Effector memory CD8-positive, alpha-beta T cell (primary cell): ENCODE results near the gene NR2F1-AS1.

Experiments used
- ATAC-seq: fragments of 150-1000 bp; cut with Tn5 transposase; replicated peaks from 2 replicates; pipeline ENCODE4 v1.10.0; 2021; ENCODE audit warnings: mild to moderate bottlenecking, moderate library complexity
- DNase-seq, 3 experiments: peaks; one replicate each; pipeline ENCODE4 v3.0.0; 2021
- H3K27ac Mint-ChIP-seq, 2 donors: one replicate each; pipeline ENCODE4 v1.8.0; 2022; ENCODE audit warnings: mild to moderate bottlenecking in 2 of 2, mixed read lengths in 2 of 2, moderate library complexity in 2 of 2
- H3K27me3 Mint-ChIP-seq, 2 donors: one replicate each; pipeline ENCODE4 v1.8.0; 2022; ENCODE audit warnings: mixed read lengths in 2 of 2
- H3K36me3 Mint-ChIP-seq: one replicate; pipeline ENCODE4 v1.8.0; 2022; ENCODE audit warnings: mild to moderate bottlenecking, moderate library complexity, mixed read lengths; ENCODE audit not compliant: insufficient read depth
- H3K4me1 Mint-ChIP-seq, 2 donors: one replicate each; pipeline ENCODE4 v1.8.0; 2022; ENCODE audit warnings: low read depth in 2 of 2, mixed read lengths in 2 of 2
- H3K4me3 Mint-ChIP-seq, 2 donors: one replicate each; pipeline ENCODE4 v1.8.0; 2022; ENCODE audit warnings: mild to moderate bottlenecking in 2 of 2, mixed read lengths in 2 of 2, moderate library complexity in 2 of 2
- H3K9me3 Mint-ChIP-seq, 2 donors: one replicate each; pipeline ENCODE4 v1.8.0; 2022; ENCODE audit warnings: mixed read lengths in 2 of 2

The NR2F1-AS1 gene

GRCh38 chr5:93599399-93600120 lies 18.5 kb upstream of the NR2F1-AS1 start:
- Mint-ChIP-seq H3K4me1 (peaks cover 11 to 14% of the 10 kb centered on the region in 2 donors), H3K9me3 (no peaks in the 10 kb centered on the region), H3K36me3 (peaks cover 13% of the 10 kb centered on the region), H3K27ac (no peak overlapping the region), H3K27me3 (peaks cover 0 to 27% of the 10 kb centered on the region in 2 donors), H3K4me3 (no peak overlapping the region)
- ATAC-seq (no peak), DNase-seq (no peak)

- Mint-ChIP-seq H3K4me1 (peaks cover 11 to 15% of the 10 kb centered on the region in 2 donors), H3K27ac (no peak overlapping the region), H3K9me3 (no peaks in the 10 kb centered on the region), H3K4me3 (no peak overlapping the region), H3K27me3 (peaks cover 0 to 30% of the 10 kb centered on the region in 2 donors), H3K36me3 (peaks cover 17% of the 10 kb centered on the region)
- no peak for ATAC-seq
- no peak for DNase-seq
These were observed 18.0 kb upstream of the NR2F1-AS1 start for GRCh38 chr5:93599001-93599379.

GRCh38 chr5:93598091-93599000 lies 17.3 kb upstream of the NR2F1-AS1 start:
- H3K27ac Mint-ChIP-seq = no peak overlapping the region

GRCh38 chr5:93596676-93597490 lies 15.9 kb upstream of the NR2F1-AS1 start:
- H3K9me3 Mint-ChIP-seq = no peaks in the 10 kb centered on the region
- H3K27ac Mint-ChIP-seq = no peak overlapping the region
- H3K36me3 Mint-ChIP-seq = peaks cover 13% of the 10 kb centered on the region
- ATAC-seq = peak; percentile 36
- no peak overlapping the region for H3K4me3 Mint-ChIP-seq
- H3K27me3 Mint-ChIP-seq = peaks cover 0 to 44% of the 10 kb centered on the region in 2 donors
- peaks cover 7 to 14% of the 10 kb centered on the region in 2 donors for H3K4me1 Mint-ChIP-seq
- DNase-seq = no peak

More at GRCh38 chr5:93598091-93599000, 17.3 kb upstream of the NR2F1-AS1 start:
- peaks cover 17% of the 10 kb centered on the region for H3K36me3 Mint-ChIP-seq
- peaks cover 0 to 37% of the 10 kb centered on the region in 2 donors for H3K27me3 Mint-ChIP-seq
- DNase-seq = no peak
- no peaks in the 10 kb centered on the region for H3K9me3 Mint-ChIP-seq
- ATAC-seq = no peak
- no peak overlapping the region for H3K4me3 Mint-ChIP-seq
- H3K4me1 Mint-ChIP-seq = peaks cover 7 to 15% of the 10 kb centered on the region in 2 donors

- DNase-seq (no peak), ATAC-seq (no peak)
- Mint-ChIP-seq H3K27me3 (peaks cover 0 to 44% of the 10 kb centered on the region in 2 donors), H3K36me3 (peaks cover 13% of the 10 kb centered on the region), H3K9me3 (no peaks in the 10 kb centered on the region), H3K27ac (no peak overlapping the region), H3K4me1 (peaks cover 7 to 11% of the 10 kb centered on the region in 2 donors), H3K4me3 (peak overlapping the region in 1 of 2 donors; percentile 21)
These were observed 15.3 kb upstream of the NR2F1-AS1 start for GRCh38 chr5:93596310-93596675.

GRCh38 chr5:93595420-93596147 lies 14.6 kb upstream of the NR2F1-AS1 start:
- peaks cover 7 to 11% of the 10 kb centered on the region in 2 donors for H3K4me1 Mint-ChIP-seq
- peaks cover 13% of the 10 kb centered on the region for H3K36me3 Mint-ChIP-seq
- peaks cover 0 to 44% of the 10 kb centered on the region in 2 donors for H3K27me3 Mint-ChIP-seq
- no peak for ATAC-seq
- DNase-seq = no peak
- H3K9me3 Mint-ChIP-seq = no peaks in the 10 kb centered on the region
- no peak overlapping the region for H3K27ac Mint-ChIP-seq
- H3K4me3 Mint-ChIP-seq = peak overlapping the region in 1 of 2 donors; percentile 21

- peaks cover 7 to 11% of the 10 kb centered on the region in 2 donors for H3K4me1 Mint-ChIP-seq
- no peak for ATAC-seq
- no peak overlapping the region for H3K4me3 Mint-ChIP-seq
- peaks cover 0 to 49% of the 10 kb centered on the region in 2 donors for H3K27me3 Mint-ChIP-seq
- no peaks in the 10 kb centered on the region for H3K9me3 Mint-ChIP-seq
- DNase-seq = no peak
- H3K27ac Mint-ChIP-seq = no peak overlapping the region
- peaks cover 13% of the 10 kb centered on the region for H3K36me3 Mint-ChIP-seq
These were observed 13.8 kb upstream of the NR2F1-AS1 start for GRCh38 chr5:93594591-93595419.

GRCh38 chr5:93593476-93594131 lies 12.6 kb upstream of the NR2F1-AS1 start:
- ATAC-seq (no peak), DNase-seq (no peak)
- Mint-ChIP-seq H3K36me3 (peaks cover 17% of the 10 kb centered on the region), H3K9me3 (peaks cover 0 to 1% of the 10 kb centered on the region in 2 donors), H3K27ac (no peak overlapping the region), H3K27me3 (peaks cover 0 to 61% of the 10 kb centered on the region in 2 donors), H3K4me1 (peaks cover 9 to 11% of the 10 kb centered on the region in 2 donors), H3K4me3 (no peak overlapping the region)

GRCh38 chr5:93592883-93593282 lies 11.9 kb upstream of the NR2F1-AS1 start:
- Mint-ChIP-seq H3K27me3 (peaks cover 0 to 68% of the 10 kb centered on the region in 2 donors), H3K27ac (no peak overlapping the region)
- no peak for DNase-seq

GRCh38 chr5:93591323-93591945 lies 10.4 kb upstream of the NR2F1-AS1 start:
- H3K4me3 Mint-ChIP-seq = no peak overlapping the region

More at GRCh38 chr5:93592883-93593282, 11.9 kb upstream of the NR2F1-AS1 start:
- ATAC-seq = no peak
- H3K4me3 Mint-ChIP-seq = no peak overlapping the region
- H3K9me3 Mint-ChIP-seq = peaks cover 0 to 2% of the 10 kb centered on the region in 2 donors
- H3K4me1 Mint-ChIP-seq = peaks cover 10 to 15% of the 10 kb centered on the region in 2 donors
- peaks cover 22% of the 10 kb centered on the region for H3K36me3 Mint-ChIP-seq

GRCh38 chr5:93590493-93590892 lies 9.5 kb upstream of the NR2F1-AS1 start:
- H3K9me3 Mint-ChIP-seq = peaks cover 0 to 2% of the 10 kb centered on the region in 2 donors
- DNase-seq = no peak
- peaks cover 10 to 73% of the 10 kb centered on the region in 2 donors for H3K27me3 Mint-ChIP-seq
- H3K4me3 Mint-ChIP-seq = no peak overlapping the region
- ATAC-seq = no peak
- peaks cover 28% of the 10 kb centered on the region for H3K36me3 Mint-ChIP-seq
- H3K4me1 Mint-ChIP-seq = peaks cover 11 to 14% of the 10 kb centered on the region in 2 donors
- no peak overlapping the region for H3K27ac Mint-ChIP-seq

More at GRCh38 chr5:93591323-93591945, 10.4 kb upstream of the NR2F1-AS1 start:
- Mint-ChIP-seq H3K27ac (no peak overlapping the region), H3K36me3 (peaks cover 30% of the 10 kb centered on the region), H3K27me3 (peaks cover under 1 to 73% of the 10 kb centered on the region in 2 donors), H3K9me3 (peaks cover 0 to 2% of the 10 kb centered on the region in 2 donors), H3K4me1 (peaks cover 10 to 20% of the 10 kb centered on the region in 2 donors)
- no peak for DNase-seq
- ATAC-seq = no peak
